Right atrium auricular region (tissue), 2 donors: ENCODE measurements around the gene TROAP. TPM values are rescaled to one million over a fixed set of nuclear protein-coding genes. Genes with fewer than 3 reads are reported as not detected.

Source experiments
- DNase-seq: peaks from one replicate; pipeline ENCODE4 v3.0.0-alpha.2; 2019; ENCODE audit warnings: low spot score
- H3K27ac ChIP-seq, 2 donors: fragments of 200-600 bp; sonication (generic); 1 replicate in 1 of 2; 2 replicates in 1 of 2; pipeline ENCODE4 v1.5.1; 2016 to 2019
- H3K27me3 ChIP-seq, 2 donors: fragments of 200-600 bp; sonication (generic); one replicate each; pipeline versions ENCODE4 v1.5.1 to v1.6.0; 2017 to 2019
- H3K36me3 ChIP-seq: fragments of 200-600 bp; sonication (generic); one replicate; pipeline ENCODE4 v1.5.1; 2016
- H3K4me1 ChIP-seq, 2 donors: fragments of 200-600 bp; sonication (generic); one replicate each; pipeline versions ENCODE4 v1.5.1 to v1.6.0; 2017 to 2019
- H3K4me3 ChIP-seq, 2 donors: fragments of 200-600 bp; sonication (generic); 1 replicate in 1 of 2; 2 replicates in 1 of 2; pipeline ENCODE4 v1.5.1; 2017 to 2019; ENCODE audit warnings: mild to moderate bottlenecking in 1 of 2, moderate library complexity in 1 of 2
- H3K9me3 ChIP-seq, 2 donors: fragments of 200-600 bp; sonication (generic); one replicate each; pipeline ENCODE4 v1.5.1; 2019
- CTCF ChIP-seq, 2 donors: fragments of 200-600 bp; sonication (generic); IDR thresholded peaks; one replicate each; pipeline ENCODE4 v1.5.1; 2019; ENCODE audit warnings: antibody characterized with exemption in 2 of 2
- total RNA-seq, 2 donors: library from RNA; depleted of rRNA; stranded (reverse); fragments of >200 nt; gene quantifications; one replicate each; pipeline ENCODE4 v1.1.0, GENCODE V29; 2016

TROAP gene
- total RNA-seq, 2 donors from 2014 or later, result 0.48 TPM; not detected in 1

- no peak for TF ChIP-seq CTCF (IDR thresholded peaks at IDR 0.05)
- Histone ChIP-seq H3K4me3 (no peak overlapping the region), H3K27ac (no peak overlapping the region), H3K4me1 (peaks cover 0 to 31% of the 10 kb centered on the region in 2 donors), H3K36me3 (no peaks in the 10 kb centered on the region), H3K27me3 (peaks cover 12 to 30% of the 10 kb centered on the region in 2 donors), H3K9me3 (no peaks in the 10 kb centered on the region)
- no peak for DNase-seq
Observed at GRCh38 chr12:49338830-49339463, 15.9 kb downstream of the TROAP start.

- Histone ChIP-seq H3K36me3 (no peaks in the 10 kb centered on the region), H3K4me3 (no peak overlapping the region), H3K27me3 (peaks cover 10 to 30% of the 10 kb centered on the region in 2 donors), H3K9me3 (no peaks in the 10 kb centered on the region), H3K27ac (no peak overlapping the region), H3K4me1 (peaks cover 0 to 31% of the 10 kb centered on the region in 2 donors)
- TF ChIP-seq CTCF (IDR thresholded peaks at IDR 0.05), result no peak
- DNase-seq, result no peak
Observed at GRCh38 chr12:49339464-49339861, 16.4 kb downstream of the TROAP start.

GRCh38 chr12:49340095-49340870, 17.2 kb downstream of the TROAP start:
- Histone ChIP-seq H3K9me3 (no peaks in the 10 kb centered on the region), H3K36me3 (no peaks in the 10 kb centered on the region), H3K4me3 (no peak overlapping the region), H3K4me1 (peaks cover 0 to 37% of the 10 kb centered on the region in 2 donors), H3K27me3 (peaks cover 10 to 29% of the 10 kb centered on the region in 2 donors), H3K27ac (no peak overlapping the region)
- no peak for TF ChIP-seq CTCF (IDR thresholded peaks at IDR 0.05)
- DNase-seq, result no peak

GRCh38 chr12:49340971-49341776, 18.1 kb downstream of the TROAP start:
- Histone ChIP-seq H3K27me3 (peaks cover 13 to 27% of the 10 kb centered on the region in 2 donors), H3K4me3 (no peak overlapping the region), H3K27ac (no peak overlapping the region), H3K4me1 (peaks cover 0 to 46% of the 10 kb centered on the region in 2 donors), H3K36me3 (no peaks in the 10 kb centered on the region), H3K9me3 (no peaks in the 10 kb centered on the region)
- no peak for DNase-seq
- TF ChIP-seq CTCF (IDR thresholded peaks at IDR 0.05), result no peak

GRCh38 chr12:49341777-49342065, 18.7 kb downstream of the TROAP start:
- DNase-seq, result no peak
- Histone ChIP-seq H3K4me1 (peaks cover 0 to 46% of the 10 kb centered on the region in 2 donors), H3K4me3 (peak overlapping the region in 1 of 2 donors; percentile 51), H3K27me3 (peaks cover 7 to 22% of the 10 kb centered on the region in 2 donors), H3K36me3 (no peaks in the 10 kb centered on the region), H3K9me3 (no peaks in the 10 kb centered on the region), H3K27ac (no peak overlapping the region)
- no peak for TF ChIP-seq CTCF (IDR thresholded peaks at IDR 0.05)
